Measurements from ENCODE around the gene PCDH15.

GRCh38 chr10:53836638-53837037 lies 964.4 kb downstream of the PCDH15 start:
- TF ChIP-seq CTCF (IDR thresholded peaks at IDR 0.05), result no peak
- TF ChIP-seq POLR2A (IDR thresholded peaks at IDR 0.05), result no peak
